D721Med (cell line): Measurements from ENCODE around the gene REC8.
"Not testable (repeated sequence)": the region's sequence is repeated elsewhere in the genome, so short reads cannot be mapped to it uniquely, and the experiment has no call there.

Experiments
- DNase-seq: peaks from one replicate; pipeline ENCODE4 v3.0.0; 2011; ENCODE audit warnings: low spot score; ENCODE audit not compliant: insufficient read length
- FAIRE-seq: peaks from 2 replicates; lab custom pipeline; 2011; peaks lifted over from hg19 to GRCh38; lab: Jason Lieb, UNC
- CTCF ChIP-seq: IDR thresholded peaks from 2 replicates; pipeline ENCODE4 v1.5.1; 2012; ENCODE audit warnings: mild to moderate bottlenecking, control low read depth; ENCODE audit not compliant: insufficient read depth; ENCODE audit errors: missing control alignments

The REC8 gene

GRCh38 chr14:24211311-24211710, 39.4 kb downstream of the REC8 start:
- DNase-seq (no peak), FAIRE-seq (no peak)
- no peak for TF ChIP-seq CTCF

GRCh38 chr14:24212924-24213865, 41.3 kb downstream of the REC8 start, which contains the start of gene CHMP4A:
Gene CHMP4A, minus strand, starts transcription at chr14:24213488. Its CDS starts 49 bp downstream, at chr14:24213439.
- no peak for TF ChIP-seq CTCF
- DNase-seq = peak; percentile 94
- FAIRE-seq = no peak

GRCh38 chr14:24213866-24214662, 42.2 kb downstream of the REC8 start:
- FAIRE-seq (no peak), DNase-seq (no peak)
- TF ChIP-seq CTCF = no peak

- DNase-seq (peak; percentile 84), FAIRE-seq (no peak)
- peak; percentile 91 for TF ChIP-seq CTCF
Observed at GRCh38 chr14:24215495-24216344, 43.8 kb downstream of the REC8 start, which contains the start of gene MDP1. Gene MDP1, minus strand, starts transcription at chr14:24216066. Its CDS starts 111 bp downstream, at chr14:24215955.

- no peak for FAIRE-seq
- TF ChIP-seq CTCF = no peak
- DNase-seq = no peak
Observed at GRCh38 chr14:24216345-24216699, 44.4 kb downstream of the REC8 start.

GRCh38 chr14:24216876-24217275, 45.0 kb downstream of the REC8 start:
- FAIRE-seq, DNase-seq: not testable (repeated sequence)

GRCh38 chr14:24219080-24219479, 47.2 kb downstream of the REC8 start:
- DNase-seq (no peak), FAIRE-seq (no peak)
- no peak for TF ChIP-seq CTCF
